Measurements from ENCODE around the gene KCNK7. TPM values are rescaled to one million over a fixed set of nuclear protein-coding genes. Genes with fewer than 3 reads are reported as not detected.

KCNK7 gene
- total RNA-seq, 2 experiments from 2014 or later: 1.00 to 3.3 TPM

DNA sequence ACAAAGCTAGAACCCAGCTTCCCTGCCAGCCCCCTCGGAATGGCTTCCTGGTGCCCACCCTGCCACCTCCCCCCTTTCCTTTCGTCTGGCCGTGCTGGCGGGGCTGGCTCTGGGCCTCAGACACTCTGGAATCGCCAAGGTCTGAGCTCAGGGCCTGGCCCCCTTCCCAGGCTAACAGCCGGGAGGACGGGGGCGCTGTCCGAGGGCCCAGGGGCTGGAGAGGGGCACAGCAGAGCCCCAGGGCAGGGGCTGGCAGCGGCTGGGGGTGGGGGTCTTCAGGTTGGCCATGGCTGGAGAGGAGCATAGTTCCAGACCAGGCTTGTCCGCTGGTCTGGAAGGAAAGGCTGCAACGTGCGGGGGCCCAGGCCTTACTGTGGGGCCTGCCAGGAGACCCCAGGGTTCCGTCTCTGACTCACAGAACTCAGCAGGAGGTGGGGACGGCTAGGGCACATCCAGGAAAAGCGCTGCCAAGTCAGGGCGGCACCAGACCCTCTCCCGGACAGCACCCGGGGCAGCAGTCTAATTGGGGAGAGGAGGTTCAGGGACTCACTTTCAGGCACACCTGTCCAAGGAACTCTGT is 36.6 kb downstream of the KCNK7 start:
- DNase-seq: no peak
- Mint-ChIP-seq H3K9me3 (no peaks in the 10 kb centered on the region), H3K4me1 (peaks cover 61% of the 10 kb centered on the region)

DNA sequence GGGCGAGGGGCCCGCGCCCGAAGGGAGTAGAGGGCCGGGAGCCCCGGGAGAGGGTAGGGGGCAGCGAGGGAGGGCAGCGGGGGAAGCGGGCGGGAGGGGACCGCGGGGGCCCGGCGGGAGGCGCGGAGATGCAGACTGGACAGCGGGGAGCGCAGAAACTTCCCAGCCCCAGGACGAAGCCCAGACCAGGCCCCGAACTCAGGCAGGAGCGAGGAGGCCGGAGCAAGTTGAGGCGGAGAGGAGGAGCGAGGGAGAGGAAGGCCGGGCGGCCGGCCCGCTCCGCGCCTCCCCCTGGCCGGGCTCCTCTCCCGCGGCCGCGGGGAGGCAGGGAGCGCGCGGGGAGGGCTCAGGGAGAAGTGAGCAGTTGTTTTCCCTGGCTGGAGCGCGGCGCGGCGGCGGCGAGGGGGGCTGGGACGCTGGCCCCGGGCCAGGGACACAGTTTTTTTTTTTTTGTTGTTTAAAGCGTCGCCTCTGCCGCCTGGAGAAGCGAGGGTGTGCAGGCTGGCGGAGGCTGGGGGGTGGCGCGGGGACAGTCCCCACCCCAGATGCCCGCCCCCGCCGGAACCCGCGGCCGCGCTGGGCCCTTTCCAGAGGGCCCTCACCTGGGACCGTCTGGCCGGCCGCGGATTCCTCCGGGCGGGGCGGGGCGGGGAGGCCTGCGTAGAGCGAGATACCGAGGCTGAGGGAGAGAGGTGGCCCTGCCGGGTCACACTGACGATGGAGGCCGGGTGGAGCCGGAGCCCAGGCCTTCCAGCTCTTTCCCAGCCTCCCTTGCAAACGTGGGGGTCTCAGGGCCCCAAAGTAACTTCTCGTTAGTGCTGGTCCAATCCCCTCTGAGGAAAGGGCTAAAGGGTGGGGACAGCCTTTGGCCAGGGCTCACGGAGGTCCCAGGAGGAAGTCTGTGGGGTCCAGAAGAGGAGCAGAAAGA is 37.3 kb downstream of the KCNK7 start, which contains the start of gene LTBP3:
LTBP3 (minus strand) TSS at position 358 of the 928 bp plus-strand sequence. CDS start 400 bp downstream, outside the sequence.
- H3K4me3 Mint-ChIP-seq: peak within 1 kb of the TSS; percentile 76
- H3K27me3 Mint-ChIP-seq: no peaks in the 10 kb centered on the region
- peak within 1 kb of the TSS; percentile 91 for H3K27ac Mint-ChIP-seq
- no peaks in the 10 kb centered on the region for H3K9me3 Mint-ChIP-seq
- no peak for DNase-seq
- ChIA-PET POLR2A (no interaction called here), CTCF (interaction anchor here (0.5 to 10.2 kb wide), 7 partner anchors 9 to 525 kb away, joined by 3 to 66 read pairs (median 3); partner anchors contain the start of genes FAM89B and ZNRD2)
- H3K4me1 Mint-ChIP-seq: peaks cover 57% of the 10 kb centered on the region
- no peaks in the 10 kb centered on the region for H3K36me3 Mint-ChIP-seq (ENCODE audit: low read depth)

More for the DNA sequence above, 36.6 kb downstream of the KCNK7 start:
- Mint-ChIP-seq H3K36me3 (ENCODE audit: low read depth) (no peaks in the 10 kb centered on the region), H3K4me3 (peak overlapping the region; percentile 51), H3K27ac (peak overlapping the region; percentile 77), H3K27me3 (no peaks in the 10 kb centered on the region)
- ChIA-PET CTCF (interaction anchor here (0.6 to 10.2 kb wide), 6 partner anchors 8 to 525 kb away, joined by 3 to 66 read pairs (median 3); partner anchors contain the start of genes FAM89B and ZNRD2), POLR2A (no interaction called here)

DNA sequence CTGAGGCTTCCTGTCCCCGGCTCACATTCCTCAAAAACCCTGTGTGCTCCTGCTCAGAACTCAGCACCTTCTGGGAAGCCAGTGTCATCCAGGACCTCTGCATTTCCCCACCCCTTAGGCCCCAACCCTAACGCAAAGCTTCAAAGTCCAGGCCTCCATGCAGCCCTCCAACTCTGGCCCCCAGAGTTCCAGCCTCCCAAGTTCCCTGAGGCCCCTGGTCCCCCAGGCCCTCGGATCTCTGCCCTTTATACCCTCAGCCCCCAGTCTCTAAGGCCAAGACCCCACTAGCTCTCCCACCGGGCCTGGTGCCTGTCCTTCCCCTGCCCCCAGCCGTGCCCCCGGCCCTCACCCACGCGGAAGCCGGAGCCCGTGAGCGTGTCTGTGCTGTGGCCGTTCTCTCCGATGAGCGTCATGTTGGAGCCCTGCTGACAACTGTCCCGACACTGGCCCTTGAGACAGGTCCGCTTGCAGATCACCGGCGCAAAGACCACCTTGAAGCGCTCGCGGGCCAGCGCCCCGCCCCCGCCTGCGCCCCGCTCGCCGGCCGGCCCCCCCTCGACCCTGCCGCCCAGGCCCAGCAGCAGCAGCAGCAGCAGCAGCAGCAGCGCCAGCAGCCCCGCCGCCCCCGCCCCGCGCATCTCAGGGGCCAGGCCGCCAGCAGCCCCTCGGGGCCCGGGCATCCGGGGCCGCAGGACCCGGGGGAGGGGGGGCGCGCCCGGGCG is 38.2 kb downstream of the KCNK7 start:
- CTCF ChIA-PET: interaction anchor here (0.6 to 1.7 kb wide), 6 partner anchors 10 to 1377 kb away, joined by 3 to 6 read pairs (median 4); partner anchors contain the start of gene FAM89B

DNA sequence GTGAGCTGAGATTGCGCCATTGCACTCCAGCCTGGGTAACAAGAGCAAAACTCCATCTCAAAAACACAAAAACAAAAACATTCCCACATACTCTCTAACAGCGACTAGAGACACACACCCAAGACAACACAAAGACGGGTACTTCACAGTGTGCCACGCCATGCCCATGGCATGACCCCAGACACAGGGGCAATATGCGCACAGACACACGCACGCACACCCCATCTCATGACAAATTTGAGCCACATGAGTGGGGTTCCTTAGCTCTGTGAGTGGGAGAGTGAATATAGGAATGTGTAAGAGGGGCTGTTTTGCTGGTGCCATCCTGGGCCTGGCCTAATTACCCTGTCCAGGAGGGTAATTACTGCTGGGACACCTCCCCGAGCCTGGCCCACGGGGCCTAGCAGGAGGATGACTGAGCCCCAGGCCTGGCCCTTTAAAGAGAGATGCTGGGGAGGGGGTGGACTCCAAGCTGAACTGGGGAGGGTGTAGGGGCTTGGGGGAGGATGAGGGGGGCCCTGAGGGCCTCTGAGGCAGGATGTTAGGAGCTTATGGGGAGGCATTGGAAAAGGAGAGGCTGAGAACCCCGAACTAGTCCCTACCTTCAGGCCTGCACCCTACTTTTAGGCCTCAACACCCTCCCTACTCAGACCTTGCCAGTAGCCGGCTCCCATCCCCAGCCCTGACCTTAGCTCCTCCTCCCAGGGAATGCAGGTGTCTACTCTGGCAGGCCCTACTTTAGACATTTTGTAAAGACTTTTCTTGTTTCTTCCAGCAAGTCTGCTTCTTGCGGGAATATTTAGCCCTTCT is 38.9 kb downstream of the KCNK7 start:
- Mint-ChIP-seq H3K27me3 (no peaks in the 10 kb centered on the region), H3K27ac (peak overlapping the region; percentile 91), H3K4me1 (peaks cover 66% of the 10 kb centered on the region), H3K4me3 (peak overlapping the region; percentile 76), H3K36me3 (ENCODE audit: low read depth) (peaks cover 3% of the 10 kb centered on the region), H3K9me3 (no peaks in the 10 kb centered on the region)
- POLR2A ChIA-PET: no interaction called here
- no peak for DNase-seq
- CTCF ChIA-PET: interaction anchor here (0.5 to 1.7 kb wide), 8 partner anchors 10 to 1377 kb away, joined by 3 to 6 read pairs (median 4); partner anchors contain the start of gene FAM89B

More for the DNA sequence above, 38.2 kb downstream of the KCNK7 start:
- DNase-seq: no peak
- Mint-ChIP-seq H3K4me1 (peaks cover 60% of the 10 kb centered on the region), H3K27me3 (no peaks in the 10 kb centered on the region), H3K9me3 (no peaks in the 10 kb centered on the region), H3K36me3 (ENCODE audit: low read depth) (no peaks in the 10 kb centered on the region), H3K27ac (peak overlapping the region; percentile 91), H3K4me3 (peak overlapping the region; percentile 76)
- POLR2A ChIA-PET: no interaction called here

DNA sequence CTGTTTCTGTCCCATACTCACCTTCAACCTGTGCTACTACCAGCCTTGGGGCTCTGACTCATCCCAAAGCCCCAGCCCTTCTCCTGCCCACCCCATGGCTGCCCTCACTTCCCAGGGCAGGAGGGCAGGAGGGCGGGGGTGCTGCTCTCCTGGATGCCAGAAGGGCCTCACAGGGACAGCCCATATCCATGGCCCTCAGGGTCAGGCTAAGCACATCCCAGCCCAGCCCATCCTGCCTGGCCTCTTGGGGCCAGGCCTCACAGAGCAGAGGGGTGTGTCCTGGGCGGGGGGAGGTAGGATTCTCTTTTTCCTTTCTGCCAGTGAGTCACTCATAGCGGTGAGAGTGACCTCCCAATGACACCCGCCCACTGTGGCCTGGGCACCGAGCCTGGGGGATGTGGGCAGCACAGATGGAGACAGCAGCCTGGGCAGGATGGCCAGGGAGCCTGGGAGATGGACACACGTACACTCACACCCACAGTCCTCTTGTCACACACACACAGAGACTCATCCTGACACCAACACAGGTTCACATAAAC is 39.8 kb downstream of the KCNK7 start:
- Mint-ChIP-seq H3K9me3 (no peaks in the 10 kb centered on the region), H3K36me3 (ENCODE audit: low read depth) (peaks cover 10% of the 10 kb centered on the region), H3K27me3 (no peaks in the 10 kb centered on the region), H3K4me3 (peak overlapping the region; percentile 76), H3K27ac (peak overlapping the region; percentile 84), H3K4me1 (peaks cover 72% of the 10 kb centered on the region)
- no peak for DNase-seq
- ChIA-PET CTCF (interaction anchor here (1.0 to 1.7 kb wide), 6 partner anchors 10 to 54 kb away, joined by 3 to 6 read pairs (median 4); no protein-coding TSS in a partner anchor), POLR2A (no interaction called here)

DNA sequence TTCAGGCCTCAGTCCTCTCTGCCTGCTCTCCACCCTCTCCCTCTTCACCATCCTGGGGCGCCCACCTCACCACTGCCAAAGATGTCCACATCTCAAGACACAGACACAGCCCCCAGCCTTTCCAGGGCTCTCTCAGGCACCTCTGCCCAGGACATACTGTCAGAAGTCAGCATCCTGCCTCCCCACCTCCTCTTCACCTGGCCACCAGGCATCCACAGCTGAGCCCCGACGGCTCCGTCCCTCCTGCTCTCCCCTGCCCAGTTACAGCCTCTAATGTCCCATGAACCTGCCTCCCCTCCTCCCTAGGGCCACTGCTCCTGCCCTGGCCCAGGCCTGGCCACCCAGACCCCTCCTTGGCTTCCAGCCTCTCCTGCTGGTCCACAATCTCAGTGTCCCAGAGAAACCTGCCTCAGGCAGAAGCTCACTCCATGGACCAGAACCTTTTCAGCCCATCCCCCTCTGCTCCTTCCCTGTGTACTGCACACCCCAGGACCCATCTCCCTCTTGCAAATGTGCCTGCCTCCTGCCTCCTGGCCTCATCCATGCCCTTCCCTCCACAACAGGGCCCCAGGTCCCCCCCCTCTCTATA is 40.7 kb downstream of the KCNK7 start:
- Mint-ChIP-seq H3K4me1 (peaks cover 64% of the 10 kb centered on the region), H3K27ac (peak overlapping the region; percentile 84), H3K9me3 (no peaks in the 10 kb centered on the region), H3K36me3 (ENCODE audit: low read depth) (peaks cover 11% of the 10 kb centered on the region), H3K27me3 (no peaks in the 10 kb centered on the region), H3K4me3 (peak overlapping the region; percentile 58)
- DNase-seq: no peak
- ChIA-PET CTCF (interaction anchor here (1.0 to 1.6 kb wide), 4 partner anchors 11 to 53 kb away, joined by 3 to 4 read pairs (median 4); no protein-coding TSS in a partner anchor), POLR2A (no interaction called here)

DNA sequence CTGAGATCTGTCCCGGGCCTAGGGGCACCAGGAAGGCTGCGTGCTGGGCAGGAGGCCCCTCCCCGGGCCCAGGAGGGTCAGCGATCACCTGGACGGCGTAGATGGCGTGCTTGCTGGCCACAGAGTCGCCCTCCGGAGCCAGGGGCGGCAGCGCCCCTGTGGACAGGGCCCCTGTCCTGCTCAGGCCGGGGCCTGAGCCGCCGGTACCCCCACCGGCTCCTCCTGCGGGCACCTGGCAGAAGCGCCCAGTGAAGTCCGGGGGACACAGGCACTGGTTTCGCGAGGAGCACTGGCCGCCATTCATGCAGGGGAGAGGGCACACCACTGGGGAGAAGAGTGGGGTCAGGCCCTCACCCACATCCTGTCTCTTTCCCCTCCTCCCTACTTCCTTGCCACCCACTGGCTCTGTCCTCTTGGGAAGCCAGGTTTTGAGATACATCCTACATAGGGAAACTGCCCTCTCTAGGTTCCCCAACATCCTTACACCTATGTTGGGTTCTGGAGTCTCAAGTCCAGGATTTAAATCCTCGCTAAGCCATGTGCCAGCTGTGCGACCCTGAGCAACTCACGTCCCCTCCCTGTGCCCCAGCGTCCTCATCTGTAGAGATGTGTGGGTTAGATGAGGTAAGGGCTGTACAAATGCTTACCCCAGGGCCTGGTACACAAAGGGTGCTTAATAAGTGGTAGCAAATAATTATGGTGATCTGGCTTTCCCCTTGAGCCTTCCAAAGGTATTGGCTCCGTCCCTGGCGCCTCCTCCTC is 41.4 kb downstream of the KCNK7 start:
- Mint-ChIP-seq H3K4me1 (peaks cover 62% of the 10 kb centered on the region), H3K27me3 (no peaks in the 10 kb centered on the region), H3K27ac (peak overlapping the region; percentile 84), H3K9me3 (no peaks in the 10 kb centered on the region), H3K36me3 (ENCODE audit: low read depth) (peaks cover 15% of the 10 kb centered on the region), H3K4me3 (peak overlapping the region; percentile 58)
- DNase-seq: no peak
- POLR2A ChIA-PET: no interaction called here
- CTCF ChIA-PET: interaction anchor here (1.2 to 4.5 kb wide), 5 partner anchors 11 to 52 kb away, joined by 3 to 37 read pairs (median 4); partner anchors contain the start of genes FAM89B and ZNRD2

DNA sequence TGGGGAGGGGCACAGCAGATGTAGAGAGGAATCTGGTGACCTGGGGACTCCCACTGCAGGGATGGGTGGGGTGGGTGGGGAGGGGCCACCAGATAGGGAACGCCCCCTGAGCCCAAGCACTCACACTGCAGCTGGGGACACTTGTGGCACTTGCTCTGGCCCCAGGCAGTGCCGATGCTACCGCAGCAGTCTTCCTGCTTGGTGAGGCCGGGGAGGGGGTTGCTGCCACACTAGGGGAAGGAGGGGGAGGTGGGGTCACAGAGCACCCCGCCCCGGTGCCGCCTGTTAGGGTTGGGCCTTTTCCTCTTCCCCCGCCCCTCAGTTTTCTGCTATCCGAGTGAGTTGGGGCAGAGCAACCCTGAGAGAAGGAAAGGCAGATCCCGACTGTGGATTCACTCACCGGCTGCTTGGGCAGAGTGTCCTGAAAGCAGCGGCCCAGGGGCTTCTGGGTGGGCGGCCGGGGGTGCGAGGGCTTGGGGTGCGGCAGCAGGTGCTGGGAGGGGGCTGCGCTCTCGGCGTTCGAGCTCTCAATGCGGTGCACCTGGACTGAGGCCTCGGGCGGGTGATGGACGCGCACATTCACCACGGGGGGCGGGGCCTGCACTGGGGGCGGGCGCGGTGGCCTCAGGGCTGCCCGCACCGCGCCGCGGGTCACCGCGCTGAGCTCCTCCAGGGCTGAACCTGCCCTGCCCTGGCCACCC is 42.1 kb downstream of the KCNK7 start:
- no peaks in the 10 kb centered on the region for H3K9me3 Mint-ChIP-seq
- H3K4me3 Mint-ChIP-seq: peak overlapping the region; percentile 56
- peaks cover 20% of the 10 kb centered on the region for H3K36me3 Mint-ChIP-seq (ENCODE audit: low read depth)
- peak; percentile 89 for DNase-seq
- no peaks in the 10 kb centered on the region for H3K27me3 Mint-ChIP-seq
- H3K4me1 Mint-ChIP-seq: peaks cover 68% of the 10 kb centered on the region
- POLR2A ChIA-PET: no interaction called here
- CTCF ChIA-PET: interaction anchor here (1.2 to 4.5 kb wide), 4 partner anchors 12 to 22 kb away, joined by 3 to 37 read pairs (median 22); partner anchors contain the start of genes FAM89B and ZNRD2
- peak overlapping the region; percentile 75 for H3K27ac Mint-ChIP-seq

DNA sequence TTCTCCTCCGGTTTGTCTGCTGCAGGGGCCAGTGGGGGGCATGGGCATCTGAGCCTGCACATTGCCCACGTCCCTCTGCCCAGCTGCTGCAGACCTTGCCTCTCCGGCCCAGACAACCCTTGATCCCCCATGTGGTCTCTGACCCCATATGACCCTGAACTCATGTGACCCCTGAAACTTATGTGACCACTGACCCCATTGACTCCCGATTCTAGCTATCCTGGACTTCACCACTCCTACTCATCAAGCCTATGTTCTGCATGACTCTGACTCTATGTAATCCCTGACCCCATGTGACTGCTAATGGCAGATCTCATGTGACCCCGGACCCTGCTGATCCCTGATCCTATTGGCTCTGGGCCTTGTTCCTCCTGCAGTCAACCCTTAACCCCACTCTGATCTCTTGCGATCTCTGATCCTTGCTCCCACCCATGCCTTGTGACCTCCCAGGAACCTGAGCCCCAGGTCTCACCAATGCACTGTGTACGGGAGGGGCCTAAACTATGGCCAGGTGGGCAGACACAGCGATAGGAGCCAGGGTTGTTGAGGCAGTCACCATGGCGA is 43.1 kb downstream of the KCNK7 start:
- ChIA-PET CTCF (interaction anchor here (0.7 to 4.5 kb wide), 10 partner anchors 9 to 286 kb away, joined by 3 to 37 read pairs (median 4); partner anchors contain the start of genes FAM89B, MALAT1 and ZNRD2), POLR2A (no interaction called here)
- peaks cover 26% of the 10 kb centered on the region for H3K36me3 Mint-ChIP-seq (ENCODE audit: low read depth)
- H3K9me3 Mint-ChIP-seq: no peaks in the 10 kb centered on the region
- H3K4me1 Mint-ChIP-seq: peaks cover 77% of the 10 kb centered on the region
- peak overlapping the region; percentile 62 for H3K27ac Mint-ChIP-seq
- no peak for DNase-seq
- H3K4me3 Mint-ChIP-seq: no peak overlapping the region
- no peaks in the 10 kb centered on the region for H3K27me3 Mint-ChIP-seq
